Left ventricle myocardium superior (tissue), 1 donor: ENCODE data around the gene DUOXA2. TPM values are rescaled to one million over a fixed set of nuclear protein-coding genes. Genes with fewer than 3 reads are reported as not detected.

Experiments used
- ATAC-seq: fragments of 200-7000 bp; cut with Tn5 transposase; one replicate; pipeline ENCODE4 v1.9.1; 2020; ENCODE audit warnings: mild to moderate bottlenecking, moderate library complexity
- DNase-seq: peaks from one replicate; pipeline ENCODE4 v3.0.0-alpha.2; 2020
- intact Hi-C: fragments of 100-400 bp; cut with micrococcal nuclease; formaldehyde crosslinking; loops from one replicate; pipeline ENCODE4 v1.11.0; 2022
- total RNA-seq: library from RNA; stranded (reverse); fragmentation: NEBNext Ultra II Directional; extraction: Animal tissue kit (Norgen Biotek cat#: 25700); gene quantifications from one replicate; pipeline ENCODE4 v1.2.1, GENCODE V29; 2021
- donor health status: DM: no; HTN: yes; CAD: no; lungs with severe emphysema.

DUOXA2 gene
- total RNA-seq, 1 donor from 2014 or later = not detected

DNA sequence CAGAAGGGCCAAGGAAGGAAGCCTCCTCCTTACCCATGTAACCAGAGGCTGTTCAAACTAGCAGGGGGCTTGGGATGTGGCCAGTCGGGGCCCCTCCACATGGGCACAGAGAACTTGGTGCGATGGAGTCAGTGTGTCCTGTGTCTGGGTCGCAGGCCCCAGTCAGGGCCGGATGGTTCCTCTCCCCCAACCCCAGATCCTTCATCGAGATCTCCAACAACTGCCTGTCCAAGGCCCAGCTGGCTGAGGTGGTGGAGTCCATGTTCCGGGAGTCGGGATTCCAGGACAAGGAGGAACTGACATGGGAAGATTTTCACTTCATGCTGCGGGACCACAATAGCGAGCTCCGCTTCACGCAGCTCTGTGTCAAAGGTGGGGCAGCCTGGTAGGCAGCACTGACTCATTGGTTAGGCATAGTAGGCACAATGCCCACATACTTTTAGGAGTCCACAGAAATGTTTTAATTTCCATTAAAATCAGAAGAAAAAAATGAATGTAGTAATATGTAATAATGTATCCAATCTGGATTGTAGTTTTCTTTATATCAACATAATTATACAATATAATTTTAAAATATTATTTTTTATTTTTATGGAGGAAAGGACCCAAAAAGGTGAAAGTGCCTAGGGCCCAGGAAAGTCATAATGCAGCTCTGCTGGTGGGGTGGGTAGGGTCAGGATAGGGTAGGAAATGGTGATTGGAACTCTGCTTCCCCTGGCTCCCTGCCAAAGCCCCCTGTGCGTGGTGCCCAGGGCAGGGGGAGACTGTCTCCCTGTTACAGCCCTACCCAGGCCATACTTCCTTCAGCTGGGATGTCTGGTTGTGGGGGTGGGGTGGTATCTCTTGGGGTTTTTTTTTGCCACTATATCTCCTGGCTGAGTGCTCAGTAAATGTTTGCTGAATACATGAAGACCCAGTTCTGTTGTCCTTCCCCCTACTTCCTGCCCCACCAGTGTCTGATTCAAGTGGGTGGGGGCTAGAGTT lies 34.2 kb downstream of the DUOXA2 start:
- intact Hi-C loops = no loop called here
- no peak for ATAC-seq

GRCh38 chr15:45149060-45149459 lies 34.9 kb downstream of the DUOXA2 start:
- DNase-seq = no peak
- intact Hi-C loops = no loop called here
- ATAC-seq = no peak

More for the DNA sequence above, 34.2 kb downstream of the DUOXA2 start:
- no peak for DNase-seq

- no peak for DNase-seq
- no peak for ATAC-seq
- intact Hi-C loops = no loop called here
These were observed 36.4 kb downstream of the DUOXA2 start for GRCh38 chr15:45150481-45150880.

DNA sequence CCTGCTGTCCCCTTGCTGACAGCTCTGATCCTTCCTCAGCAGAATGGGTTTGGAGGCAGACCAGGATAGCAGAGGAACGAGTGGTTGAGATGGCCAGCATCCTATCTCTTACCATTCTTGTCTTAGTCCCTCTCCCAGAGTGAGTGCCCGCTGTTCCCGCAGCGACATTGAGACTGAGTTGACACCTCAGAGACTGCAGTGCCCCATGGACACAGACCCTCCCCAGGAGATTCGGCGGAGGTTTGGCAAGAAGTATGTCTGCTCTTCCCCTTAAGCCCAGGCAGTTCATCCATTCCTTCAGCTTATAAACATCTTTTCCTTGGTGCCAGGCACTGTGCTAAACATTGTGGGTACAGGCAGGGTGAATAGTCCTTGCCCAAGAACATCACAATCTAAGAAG lies 36.9 kb downstream of the DUOXA2 start:
- DNase-seq = no peak
- no peak for ATAC-seq

DNA sequence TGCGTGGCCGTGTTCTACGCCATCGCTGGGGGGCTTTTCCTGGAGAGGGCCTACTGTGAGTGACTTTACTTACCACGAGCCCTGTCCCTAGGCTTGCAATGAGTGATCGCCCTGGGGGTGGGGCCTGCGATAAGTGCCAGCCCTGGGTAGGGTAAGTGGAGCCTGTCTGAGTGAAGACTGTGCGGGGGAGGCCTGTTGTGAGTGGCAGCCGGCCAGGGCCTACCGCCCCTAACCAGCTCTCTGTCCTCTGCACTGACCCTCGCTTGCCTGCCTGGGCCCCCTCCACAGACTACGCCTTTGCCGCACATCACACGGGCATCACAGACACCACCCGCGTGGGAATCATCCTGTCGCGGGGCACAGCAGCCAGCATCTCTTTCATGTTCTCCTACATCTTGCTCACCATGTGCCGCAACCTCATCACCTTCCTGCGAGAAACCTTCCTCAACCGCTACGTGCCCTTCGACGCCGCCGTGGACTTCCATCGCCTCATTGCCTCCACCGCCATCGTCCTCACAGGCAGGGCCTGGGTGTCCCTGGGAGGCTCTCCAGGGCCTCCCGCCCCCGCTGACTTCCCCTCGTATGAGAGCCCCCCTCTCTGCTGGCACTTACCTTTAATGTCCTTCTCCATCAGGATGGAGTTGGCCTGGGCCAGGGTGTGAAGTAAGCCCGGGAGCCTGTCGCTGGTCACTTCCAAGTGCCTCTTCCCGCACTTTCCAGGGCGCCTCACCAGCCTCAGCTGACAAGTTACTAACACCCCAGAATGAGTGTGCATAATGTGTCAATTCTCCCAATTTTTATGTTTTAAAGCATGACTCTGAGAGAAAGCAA lies 38.1 kb downstream of the DUOXA2 start:
- ATAC-seq (no peak), DNase-seq (no peak)
- intact Hi-C loops = no loop called here

More for the DNA sequence above, 36.9 kb downstream of the DUOXA2 start:
- intact Hi-C loops = no loop called here

GRCh38 chr15:45155739-45156138 lies 41.6 kb downstream of the DUOXA2 start:
- ATAC-seq = no peak
- no peak for DNase-seq
- intact Hi-C loops = no loop called here

- DNase-seq (no peak), ATAC-seq (no peak)
- intact Hi-C loops = no loop called here
These were observed 42.8 kb downstream of the DUOXA2 start for GRCh38 chr15:45156744-45157455.

DNA sequence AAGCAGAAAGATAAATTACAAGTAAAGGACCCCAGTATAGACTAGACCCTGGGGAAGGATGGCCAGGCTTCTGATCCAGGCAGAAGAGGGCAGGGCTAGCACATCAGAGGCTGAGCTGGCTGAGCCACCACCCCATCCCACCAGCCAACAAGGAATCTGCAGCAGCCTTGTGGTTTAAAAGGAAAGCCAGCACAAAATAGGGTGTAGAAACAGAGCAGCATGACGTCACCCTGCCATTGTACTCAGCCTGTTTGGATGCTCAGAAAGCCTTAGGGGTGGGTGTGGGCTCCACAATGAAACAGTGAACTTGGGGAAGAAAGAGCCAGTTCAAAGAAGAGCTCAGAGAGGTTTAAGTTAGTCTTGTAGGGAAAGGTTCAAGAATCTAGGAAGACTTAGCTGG lies 43.8 kb downstream of the DUOXA2 start:
- intact Hi-C loops = no loop called here
- peak; percentile 13 for ATAC-seq
- peak; percentile 21 for DNase-seq

- DNase-seq = peak; percentile 27
- no peak for ATAC-seq
- intact Hi-C loops = loop anchor here (10.0 kb wide), 1 partner anchor 293 kb away; no protein-coding TSS in a partner anchor
These were observed 47.5 kb downstream of the DUOXA2 start for GRCh38 chr15:45161666-45162065.

- peak; percentile 65 for ATAC-seq
- DNase-seq = peak; percentile 84
- intact Hi-C loops = loop anchor here (10.0 kb wide), 1 partner anchor 292 kb away; no protein-coding TSS in a partner anchor
These were observed 48.8 kb downstream of the DUOXA2 start for GRCh38 chr15:45162771-45163507.

- intact Hi-C loops = loop anchor here (10.0 kb wide), 1 partner anchor 291 kb away; no protein-coding TSS in a partner anchor
- DNase-seq (no peak), ATAC-seq (no peak)
These were observed 49.4 kb downstream of the DUOXA2 start for GRCh38 chr15:45163508-45163856.

GRCh38 chr15:45164914-45165313 lies 50.8 kb downstream of the DUOXA2 start:
- DNase-seq = peak; percentile 8
- intact Hi-C loops = loop anchor here (10.0 kb wide), 1 partner anchor 290 kb away; no protein-coding TSS in a partner anchor
- ATAC-seq = no peak

DNA sequence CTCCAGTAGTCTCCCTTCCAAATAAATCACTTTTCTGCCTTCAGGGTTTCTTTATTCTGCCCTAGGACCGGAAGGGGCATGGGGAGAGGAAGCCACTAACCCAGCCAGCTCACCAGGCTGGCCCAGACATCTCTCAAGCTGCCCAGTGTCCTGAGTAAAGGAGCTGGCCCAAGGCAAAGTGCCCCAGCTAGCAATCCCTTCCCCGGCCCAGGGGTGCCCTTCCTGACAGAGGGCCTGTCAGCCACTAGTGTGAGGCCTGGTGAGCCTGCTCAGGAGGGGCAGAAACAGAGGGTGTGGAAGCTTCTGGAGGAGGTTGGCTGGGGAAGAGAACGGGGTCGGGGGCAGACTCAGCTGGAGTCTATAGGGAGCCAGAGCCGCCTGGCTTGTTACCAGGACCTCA lies 51.4 kb downstream of the DUOXA2 start:
- intact Hi-C loops = loop anchor here (10.0 kb wide), 1 partner anchor 289 kb away; no protein-coding TSS in a partner anchor
- ATAC-seq (no peak), DNase-seq (no peak)

DNA sequence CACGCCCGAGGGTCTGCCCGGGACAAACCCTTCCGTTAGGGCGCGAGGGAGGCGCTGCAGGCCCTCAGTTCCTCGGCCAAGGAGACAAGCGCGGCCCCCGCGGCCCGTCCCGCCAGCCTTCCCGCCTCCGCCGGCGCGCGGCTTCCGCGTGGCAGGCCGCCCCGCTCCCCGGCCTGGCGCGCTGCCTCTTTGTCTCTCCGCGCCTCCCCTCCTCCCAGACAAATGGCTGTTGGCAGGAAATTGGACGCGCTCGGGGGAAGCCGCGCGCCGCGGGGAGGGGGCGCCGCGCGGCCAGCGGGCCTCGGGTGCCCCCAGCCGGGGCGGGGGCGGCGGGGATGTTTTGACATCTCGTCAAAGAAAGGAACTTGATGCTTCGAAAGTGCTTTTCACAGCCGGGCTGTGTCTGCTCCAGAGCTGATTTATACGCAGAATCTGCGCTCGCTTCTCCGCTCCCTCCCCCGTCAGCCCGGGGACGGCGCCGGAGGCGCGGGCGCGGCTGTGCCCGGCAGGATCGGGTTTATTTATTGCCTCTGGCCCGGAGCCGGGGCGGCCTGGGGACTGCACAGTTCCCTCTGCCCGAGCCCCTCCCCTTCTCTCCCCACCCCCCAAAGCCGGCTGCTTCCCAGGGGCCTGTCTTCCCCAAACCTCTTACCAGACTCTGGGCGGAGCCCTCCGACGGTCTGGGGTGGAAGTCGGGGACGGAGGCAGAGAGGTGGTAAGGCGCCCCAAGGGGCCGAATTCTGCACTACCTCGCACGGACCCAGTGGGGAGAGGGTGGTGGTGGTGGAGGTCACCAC lies 52.9 kb downstream of the DUOXA2 start:
- ATAC-seq = peak; percentile 84
- intact Hi-C loops = loop anchor here (10.0 kb wide), 1 partner anchor 288 kb away; no protein-coding TSS in a partner anchor

DNA sequence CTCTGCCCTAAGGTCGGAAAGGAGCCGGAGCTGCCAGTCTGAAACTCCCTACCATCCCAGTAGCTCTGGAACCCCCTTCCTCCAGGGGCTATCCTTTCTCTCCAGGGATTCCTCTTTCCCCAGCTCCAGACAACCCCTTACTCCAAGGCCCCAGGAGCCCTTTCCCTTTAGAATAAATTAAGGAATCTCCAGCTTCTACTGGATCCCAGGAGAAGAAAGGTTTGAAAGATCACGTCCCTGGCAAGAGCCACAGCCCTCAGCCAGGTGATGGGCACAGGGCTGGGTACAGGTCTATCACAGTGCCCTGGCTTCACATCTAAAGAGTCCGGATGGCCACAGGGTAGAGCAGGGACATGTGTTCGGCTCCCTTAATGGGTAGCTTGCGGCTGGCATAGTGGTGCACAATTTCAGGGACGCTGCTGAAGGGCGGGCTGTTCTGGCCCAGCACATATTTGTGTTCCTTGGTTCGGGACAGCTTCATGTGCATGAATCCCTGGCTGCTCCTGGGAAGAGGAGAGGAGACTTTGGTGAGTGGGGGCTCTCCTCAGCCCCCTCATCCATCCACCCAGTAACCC lies 53.6 kb downstream of the DUOXA2 start:
- no peak for DNase-seq
- intact Hi-C loops = loop anchor here (10.0 kb wide), 1 partner anchor 287 kb away; no protein-coding TSS in a partner anchor

More for the DNA sequence above, 52.9 kb downstream of the DUOXA2 start:
- DNase-seq = peak; percentile 89

More for the DNA sequence above, 53.6 kb downstream of the DUOXA2 start:
- no peak for ATAC-seq
